Left ventricle myocardium superior (tissue), 1 donor: Measurements from ENCODE around the gene CXCL12. TPM values are rescaled to one million over a fixed set of nuclear protein-coding genes. Genes with fewer than 3 reads are reported as not detected.
A peak's percentile ranks its signal among the peaks of the same experiment; 100 is the strongest.

Experiments
- ATAC-seq: fragments of 200-7000 bp; cut with Tn5 transposase; one replicate; pipeline ENCODE4 v1.9.1; 2020; ENCODE audit warnings: mild to moderate bottlenecking, moderate library complexity
- DNase-seq: peaks from one replicate; pipeline ENCODE4 v3.0.0-alpha.2; 2020
- intact Hi-C: fragments of 100-400 bp; cut with micrococcal nuclease; formaldehyde crosslinking; loops from one replicate; pipeline ENCODE4 v1.11.0; 2022
- long read RNA-seq: library from polyadenylated mRNA; unstranded; transcript quantifications from one replicate; pipeline ENCODE4 v2.0.0, GENCODE V29; 2021
- total RNA-seq: library from RNA; stranded (reverse); fragmentation: NEBNext Ultra II Directional; extraction: Animal tissue kit (Norgen Biotek cat#: 25700); gene quantifications from one replicate; pipeline ENCODE4 v1.2.1, GENCODE V29; 2021
- donor health status: DM: no; HTN: yes; CAD: no; lungs with severe emphysema.

CXCL12 gene
- 136 TPM for total RNA-seq
- long read RNA-seq, transcript CXCL12-201 (3 exons, 1,857 nt): major isoform, 15 of 95 reads
- long read RNA-seq, transcript CXCL12-203 (4 exons, 3,532 nt): minor isoform, 5 of 95 reads
- long read RNA-seq, partial matches to known transcripts: 0 of 95 reads
- long read RNA-seq, other reads (novel, unspliced or antisense): 72 of 95 reads

DNA sequence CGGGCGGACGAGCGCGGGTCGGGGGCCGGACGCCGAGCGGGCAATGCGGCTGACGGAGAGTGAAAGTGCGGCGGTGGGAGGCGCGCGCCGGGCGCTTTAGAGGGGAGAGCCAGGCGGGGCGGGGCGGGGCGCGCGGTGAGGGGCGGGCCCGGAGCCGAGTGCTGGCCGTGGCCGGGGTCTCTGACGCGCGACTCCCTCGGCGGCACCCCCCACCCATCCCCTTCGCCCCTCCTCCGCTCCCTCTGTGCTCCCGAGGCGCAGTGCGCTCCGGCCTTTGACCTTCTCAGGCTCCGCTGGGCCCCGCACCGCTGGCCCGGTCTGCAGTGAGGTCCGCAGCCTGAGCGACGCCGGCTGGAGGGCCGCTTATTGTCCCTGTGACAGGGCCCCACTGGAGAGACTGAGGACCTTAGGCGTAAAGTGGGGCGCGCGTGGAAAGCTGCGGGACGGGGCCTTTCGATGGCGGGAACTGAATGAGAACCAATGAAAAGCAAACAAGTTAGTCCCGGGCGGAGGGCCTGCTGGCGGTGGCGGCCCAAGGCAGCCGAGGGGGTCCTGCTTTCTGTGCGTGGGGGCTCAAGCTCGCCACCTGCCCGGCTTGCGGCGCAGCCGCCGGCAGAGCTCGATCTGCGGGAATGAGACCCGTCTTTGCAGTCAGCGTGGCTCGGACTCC lies at the start of gene CXCL12:
Gene CXCL12, minus strand, starts transcription at position 72 of the 670 bp plus-strand sequence. CDS start 92 bp downstream, outside the sequence.
- intact Hi-C loops: loop anchor here (5.0 to 10.0 kb wide), 2 partner anchors 70 to 703 kb away; no protein-coding TSS in a partner anchor
- DNase-seq (peak; percentile 77), ATAC-seq (peak; percentile 73)

DNA sequence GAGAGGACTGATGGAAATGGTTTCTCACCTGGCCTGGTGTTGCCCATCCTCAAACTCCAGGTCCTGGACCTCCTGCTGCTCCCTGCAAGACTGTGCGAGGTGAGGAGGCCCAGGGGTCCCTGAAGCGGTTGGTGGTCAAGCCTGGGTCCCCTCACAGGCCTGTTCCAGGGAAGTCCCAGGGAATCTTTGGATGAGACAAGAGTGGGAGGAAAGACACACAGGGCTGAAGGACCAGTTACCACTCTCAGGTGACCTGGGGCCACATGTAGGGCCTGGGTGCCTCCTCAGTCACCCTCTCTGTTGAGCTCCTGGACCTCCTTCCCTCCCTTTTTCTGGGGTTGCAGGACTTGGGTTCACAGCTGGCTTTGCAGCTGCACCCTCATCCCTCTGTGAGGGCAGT lies 42.6 kb upstream of the CXCL12 start:
- ATAC-seq (no peak), DNase-seq (no peak)
- intact Hi-C loops: no loop called here

DNA sequence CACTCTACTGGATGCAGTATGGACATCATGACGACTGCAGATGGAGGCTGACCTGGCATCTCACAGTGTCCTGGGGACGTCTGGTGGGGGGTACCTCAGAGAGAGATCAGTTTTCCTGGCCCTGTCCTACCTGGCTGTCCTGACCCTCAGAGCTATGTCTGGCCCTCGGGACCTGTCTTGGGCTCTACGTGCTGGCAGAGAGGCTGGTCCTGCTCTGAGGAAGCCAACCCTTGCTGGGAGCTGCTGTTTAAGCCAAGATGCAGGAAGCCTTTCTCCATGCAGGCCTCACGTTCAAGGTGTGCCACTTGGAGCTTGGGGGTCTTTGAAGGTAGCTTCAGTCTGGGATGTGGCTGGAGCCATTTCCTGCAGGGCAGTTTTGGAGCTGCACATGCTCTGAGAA lies 42.1 kb upstream of the CXCL12 start:
- DNase-seq: no peak
- intact Hi-C loops: no loop called here
- no peak for ATAC-seq

DNA sequence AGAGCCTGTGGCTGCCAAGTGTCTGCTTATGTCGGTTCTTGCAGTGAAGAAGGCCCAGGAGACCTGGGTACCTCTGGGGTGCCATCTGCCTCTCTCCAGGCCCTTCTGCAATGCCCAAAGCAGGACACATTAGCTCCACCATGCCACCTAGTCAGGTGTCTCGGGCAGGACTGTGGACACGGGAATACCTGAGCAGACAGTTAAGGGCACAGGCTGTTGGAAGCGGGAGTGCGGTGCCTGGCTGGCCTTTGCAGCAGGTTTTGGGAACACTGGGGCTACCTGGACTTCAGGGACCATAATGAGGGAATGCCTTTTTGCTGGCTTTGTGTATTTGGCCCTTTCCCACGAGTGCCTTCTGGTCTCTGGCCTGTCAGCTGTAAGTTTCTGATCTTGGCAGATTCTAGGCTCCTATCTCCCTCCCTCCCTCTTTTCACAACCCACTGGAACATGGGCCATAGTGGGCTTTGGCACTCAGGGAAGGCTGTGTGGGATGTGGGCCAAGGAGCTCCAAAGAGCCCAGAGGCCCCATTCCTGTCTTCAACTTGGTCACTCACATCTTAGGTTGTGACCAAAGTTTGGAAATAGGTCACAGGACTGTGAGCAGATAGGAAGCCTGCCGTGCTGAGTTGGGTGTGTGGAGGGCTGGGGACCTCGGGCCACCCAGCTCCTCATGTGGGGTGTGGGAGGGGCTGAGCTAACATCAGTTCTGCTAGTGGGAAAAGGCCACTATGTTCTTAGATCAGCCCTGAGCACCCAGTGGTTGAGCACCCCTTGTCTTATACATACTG lies 41.5 kb upstream of the CXCL12 start:
- intact Hi-C loops: no loop called here
- DNase-seq (no peak), ATAC-seq (no peak)

DNA sequence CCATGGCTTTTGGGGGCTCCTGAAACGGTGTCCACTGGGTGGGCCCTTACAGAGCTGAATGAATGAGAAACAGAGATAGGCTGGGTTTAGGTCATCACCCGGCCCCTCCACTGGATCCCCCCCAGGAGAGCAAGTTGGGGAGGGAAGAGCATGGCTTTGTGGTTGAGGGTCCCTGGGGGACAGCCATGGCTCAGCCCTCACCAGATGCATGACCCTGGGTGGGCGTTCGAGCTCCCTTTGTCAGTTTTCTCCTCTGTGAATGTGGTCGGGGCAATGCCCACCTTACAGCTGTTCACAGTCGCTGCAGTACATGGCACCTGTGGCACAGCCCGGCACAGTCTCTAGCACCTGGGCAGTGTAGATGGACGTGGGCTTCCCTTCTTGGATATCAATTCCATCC lies 40.6 kb upstream of the CXCL12 start:
- ATAC-seq (no peak), DNase-seq (no peak)
- intact Hi-C loops: no loop called here

DNA sequence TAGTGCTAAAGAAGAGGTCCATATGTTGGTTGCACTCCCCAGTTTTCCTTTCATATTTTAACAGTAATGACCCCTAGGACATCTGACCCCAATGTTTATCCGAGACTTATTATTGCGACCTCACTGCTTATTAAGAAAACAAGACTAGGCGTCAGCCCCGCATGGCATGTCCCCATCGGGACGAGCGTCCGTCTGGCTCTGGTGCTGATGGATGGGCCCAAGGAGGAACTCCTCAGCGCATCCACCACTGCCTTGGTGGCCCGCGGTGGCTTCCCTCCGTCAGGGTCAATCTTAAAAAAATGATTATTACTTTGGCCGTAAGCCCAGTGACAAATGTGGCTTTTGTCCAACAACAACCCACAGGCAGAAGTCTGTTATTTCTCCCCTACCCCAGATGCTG lies 40.1 kb upstream of the CXCL12 start:
- ATAC-seq (no peak), DNase-seq (no peak)
- intact Hi-C loops: no loop called here

DNA sequence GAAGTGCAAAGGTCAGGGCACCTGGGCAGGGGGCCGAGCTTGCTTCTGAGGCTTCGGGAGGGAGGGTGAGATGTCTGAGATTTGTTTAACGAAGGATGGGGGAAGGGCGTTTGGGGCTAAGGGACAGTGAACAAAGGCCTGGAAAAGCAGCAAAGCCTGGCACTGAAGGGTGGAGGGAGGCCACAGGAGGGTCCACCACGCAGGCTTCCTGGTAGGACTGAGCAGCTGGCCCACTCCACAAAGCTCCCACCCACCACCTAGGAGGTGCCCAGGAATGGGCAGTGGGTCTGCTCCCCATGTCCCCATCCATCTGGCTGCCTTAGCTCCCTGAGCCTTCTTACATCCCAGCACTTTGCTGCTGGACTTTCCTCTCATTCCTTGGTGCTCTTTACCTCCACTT lies 39.4 kb upstream of the CXCL12 start:
- intact Hi-C loops: no loop called here
- ATAC-seq (no peak), DNase-seq (no peak)

DNA sequence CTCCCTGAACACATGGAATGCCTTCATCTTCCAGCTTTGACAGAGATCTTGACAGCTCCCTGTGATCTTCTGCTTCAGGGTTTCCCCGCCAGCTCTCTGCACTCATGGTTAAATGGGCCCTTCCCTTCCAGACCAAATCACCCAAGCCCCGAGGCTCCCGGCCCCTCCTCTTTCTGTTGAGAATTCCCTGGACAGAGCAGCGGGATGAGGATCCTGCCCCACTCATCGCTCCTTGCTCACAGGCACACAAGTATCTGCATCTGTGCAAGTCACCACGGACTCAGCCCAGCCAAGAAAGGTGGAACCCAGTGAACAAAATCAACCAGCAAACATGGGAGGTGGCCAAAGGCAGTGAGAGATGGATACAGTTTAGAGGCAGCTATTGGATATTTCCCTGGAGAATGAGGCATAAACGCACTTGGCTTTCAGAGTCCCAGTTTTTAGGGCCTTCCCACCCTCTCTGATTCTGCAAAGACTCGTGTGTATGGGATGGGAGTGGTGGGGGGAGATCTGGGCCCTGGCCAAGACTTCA lies 37.7 kb upstream of the CXCL12 start:
- ATAC-seq (peak; percentile 68), DNase-seq (no peak)
- intact Hi-C loops: no loop called here

DNA sequence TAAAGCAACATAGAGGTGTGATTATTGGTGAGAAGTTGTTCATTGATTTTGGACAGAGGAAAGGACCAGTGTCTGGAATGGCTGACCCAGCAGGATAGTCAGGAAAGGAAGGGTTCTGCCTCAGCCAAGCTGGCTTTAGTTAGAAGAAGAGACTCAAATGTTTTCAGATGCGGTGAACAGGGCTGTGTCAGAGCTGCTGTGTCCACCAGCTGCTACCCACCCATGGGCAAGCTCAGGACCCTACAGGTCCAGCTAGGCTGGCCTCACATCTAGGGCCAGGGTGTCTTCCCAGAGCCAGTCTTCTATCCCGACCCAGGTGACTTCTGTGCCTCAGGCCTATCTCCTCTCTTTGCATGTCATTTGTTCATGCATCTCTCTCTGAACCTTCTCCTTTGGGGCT lies 37.3 kb upstream of the CXCL12 start:
- intact Hi-C loops: no loop called here
- ATAC-seq (no peak), DNase-seq (no peak)

DNA sequence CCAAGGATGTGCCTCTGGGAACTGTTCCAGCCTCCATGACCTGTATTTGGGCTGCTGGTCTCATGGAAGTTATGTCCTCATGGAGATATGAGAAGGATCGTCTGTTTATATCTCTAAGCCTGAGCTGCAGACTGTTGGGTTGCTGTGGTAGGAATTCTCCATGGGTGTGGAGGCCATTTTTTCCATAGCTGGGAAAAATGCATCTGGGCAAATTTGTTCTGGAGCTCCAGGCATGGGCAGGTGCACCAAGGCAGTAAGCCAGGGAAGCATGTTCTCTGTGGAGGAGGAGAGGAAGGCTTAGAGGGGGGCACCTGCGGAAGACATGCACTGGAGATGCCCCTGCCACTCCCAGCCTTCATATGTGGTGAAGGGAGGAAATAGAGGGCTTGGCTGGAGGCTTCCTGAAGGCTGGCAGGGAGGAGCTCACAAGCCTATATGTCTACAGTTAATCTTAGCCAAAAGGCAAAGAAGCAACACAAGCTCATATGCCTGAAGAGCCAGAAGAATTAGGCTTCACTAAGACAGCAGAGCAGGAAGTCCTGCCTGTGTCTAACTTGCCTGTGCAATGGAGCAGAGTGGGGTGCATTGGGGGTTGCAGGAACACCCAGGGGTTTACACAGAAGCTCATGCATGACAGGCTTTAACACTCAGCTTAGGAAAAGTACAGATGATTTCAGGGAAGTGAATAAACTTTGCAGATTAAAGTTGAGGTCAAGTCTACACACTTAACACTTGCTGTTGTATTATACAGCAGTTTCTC lies 35.1 kb upstream of the CXCL12 start:
- DNase-seq: no peak
- no peak for ATAC-seq
- intact Hi-C loops: no loop called here

DNA sequence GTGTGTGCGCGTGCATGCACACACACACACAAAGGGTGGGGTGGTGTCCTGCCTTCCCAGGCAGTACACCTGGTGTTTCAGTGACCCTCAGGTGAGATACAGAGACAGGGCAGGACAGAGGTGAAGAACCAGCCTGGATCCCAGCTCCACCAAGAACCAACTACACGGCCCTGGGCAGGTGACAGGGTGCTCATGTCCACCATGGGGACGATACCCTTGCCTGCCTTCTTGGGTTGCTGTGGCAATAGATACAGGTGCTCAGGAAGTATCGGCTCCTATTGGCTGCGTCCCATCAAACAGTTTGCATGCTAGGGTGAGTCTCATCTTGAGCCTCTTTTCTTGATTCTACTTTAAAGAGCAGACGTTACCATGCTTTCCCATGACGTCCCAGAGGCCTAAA lies 33.7 kb upstream of the CXCL12 start:
- ATAC-seq (no peak), DNase-seq (no peak)
- intact Hi-C loops: no loop called here

DNA sequence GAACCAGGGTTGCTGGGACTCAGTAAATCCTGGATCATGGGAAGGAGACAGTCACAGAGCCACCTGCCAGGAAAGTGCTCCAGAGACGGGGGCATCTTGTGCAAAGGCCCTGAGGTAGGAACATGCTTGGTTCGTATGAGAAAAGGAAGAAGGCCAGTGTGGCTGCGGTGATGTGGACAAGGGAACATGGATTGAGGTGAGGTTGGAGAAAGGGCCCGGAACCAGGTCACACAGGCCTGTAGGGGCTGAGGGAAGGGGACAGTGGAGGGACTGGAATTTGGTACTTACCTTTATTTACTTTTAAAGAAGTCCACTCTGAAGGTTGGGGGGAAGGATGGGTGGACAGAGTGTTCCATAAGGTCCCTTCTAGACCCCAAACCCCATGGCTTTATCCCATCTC lies 32.9 kb upstream of the CXCL12 start:
- no peak for ATAC-seq
- no peak for DNase-seq
- intact Hi-C loops: no loop called here

DNA sequence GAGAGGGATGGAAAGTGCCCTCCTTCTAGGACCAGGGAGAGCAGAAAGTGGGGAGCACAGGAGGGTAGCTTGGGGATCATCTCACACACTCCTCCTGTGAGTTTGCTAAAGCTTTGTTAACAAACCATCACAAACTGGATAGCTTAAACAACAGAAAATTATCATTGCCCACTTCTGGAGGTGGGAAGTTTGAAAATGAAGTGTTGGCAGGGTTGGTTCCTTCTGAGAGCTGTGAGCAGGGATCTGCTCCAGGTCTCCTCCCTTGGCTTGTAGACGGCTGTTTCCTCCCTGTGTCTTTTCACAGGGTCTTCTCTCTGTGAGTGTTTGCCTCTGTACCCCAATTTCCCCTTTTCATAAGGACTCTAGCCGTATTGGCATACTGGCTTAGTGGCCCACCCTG lies 32.0 kb upstream of the CXCL12 start:
- intact Hi-C loops: no loop called here
- DNase-seq: no peak
- peak; percentile 57 for ATAC-seq

DNA sequence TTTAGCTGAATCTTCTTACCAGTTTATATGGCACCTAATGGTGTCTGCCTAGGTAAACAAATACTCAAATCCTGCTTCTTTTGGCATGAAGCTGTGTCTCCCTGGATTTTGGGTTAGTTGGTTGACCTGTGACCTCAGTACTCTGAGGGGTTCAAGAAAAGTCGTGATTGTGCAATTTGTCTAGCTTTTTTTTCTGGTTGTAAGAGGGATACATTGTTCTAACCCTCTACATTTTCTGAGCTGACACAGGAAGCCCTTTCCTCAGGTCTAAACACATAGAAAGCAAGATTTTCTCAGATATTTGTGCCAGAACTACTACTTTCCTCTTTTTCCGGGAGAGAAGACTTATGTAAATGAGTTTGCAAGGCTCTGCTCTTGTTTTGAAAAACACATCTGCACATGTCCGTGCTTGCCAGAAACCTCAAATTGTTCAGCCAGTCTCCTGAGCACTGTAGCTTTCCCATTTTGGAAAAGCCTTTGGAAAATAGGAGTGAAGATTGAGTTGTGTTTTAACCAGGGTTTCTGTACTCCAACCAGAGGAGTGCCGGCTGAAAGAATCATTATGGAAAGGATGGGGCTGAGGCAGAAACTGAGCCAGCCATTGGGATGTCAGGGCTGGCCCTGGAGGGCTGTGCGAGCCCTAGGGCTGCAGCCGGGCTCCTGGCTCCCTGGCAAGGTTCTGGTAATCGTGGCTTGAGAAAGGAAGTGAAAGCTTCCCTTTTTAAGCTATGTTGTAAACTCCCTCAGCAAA lies 31.3 kb upstream of the CXCL12 start:
- intact Hi-C loops: no loop called here
- DNase-seq: peak; percentile 50
- peak; percentile 85 for ATAC-seq

DNA sequence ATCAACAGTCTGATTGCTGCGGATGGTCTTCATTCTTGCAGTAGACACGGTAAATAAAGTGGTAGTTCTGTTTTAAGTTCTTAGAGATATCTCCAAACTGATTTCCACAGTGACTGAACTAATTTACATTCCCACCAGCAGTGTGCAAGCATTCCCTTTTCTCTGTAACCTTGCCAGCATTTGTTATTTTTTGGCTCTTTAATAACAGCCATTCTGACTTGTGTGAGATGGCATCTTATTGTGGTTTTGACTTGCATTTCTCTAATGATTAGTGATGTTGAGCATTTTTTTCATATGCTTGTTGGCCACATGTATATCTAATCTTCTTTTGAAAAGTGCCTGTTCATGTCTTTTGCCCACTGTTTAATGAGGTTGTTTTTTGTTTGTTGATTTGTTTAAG lies 30.2 kb upstream of the CXCL12 start:
- DNase-seq (no peak), ATAC-seq (no peak)
- intact Hi-C loops: no loop called here

DNA sequence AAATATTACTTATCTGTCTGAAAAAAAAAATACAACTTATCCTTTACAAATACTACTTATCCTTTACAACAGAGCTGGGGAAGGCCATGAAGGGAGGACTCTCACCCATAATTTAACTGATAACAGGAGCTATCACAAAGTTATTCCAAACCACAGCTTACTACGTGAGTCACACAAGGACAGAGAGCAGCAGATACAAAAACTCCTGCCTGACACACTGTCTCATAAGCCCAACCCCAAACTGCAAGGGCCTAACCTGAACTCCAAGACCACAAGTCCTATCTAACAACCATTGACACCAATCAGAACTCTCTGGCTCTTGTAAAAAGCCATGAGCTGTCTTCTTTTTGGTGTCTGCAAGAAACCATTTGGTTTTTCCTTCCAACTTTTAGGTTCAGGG lies 28.5 kb upstream of the CXCL12 start:
- intact Hi-C loops: no loop called here
- ATAC-seq: no peak
- no peak for DNase-seq

DNA sequence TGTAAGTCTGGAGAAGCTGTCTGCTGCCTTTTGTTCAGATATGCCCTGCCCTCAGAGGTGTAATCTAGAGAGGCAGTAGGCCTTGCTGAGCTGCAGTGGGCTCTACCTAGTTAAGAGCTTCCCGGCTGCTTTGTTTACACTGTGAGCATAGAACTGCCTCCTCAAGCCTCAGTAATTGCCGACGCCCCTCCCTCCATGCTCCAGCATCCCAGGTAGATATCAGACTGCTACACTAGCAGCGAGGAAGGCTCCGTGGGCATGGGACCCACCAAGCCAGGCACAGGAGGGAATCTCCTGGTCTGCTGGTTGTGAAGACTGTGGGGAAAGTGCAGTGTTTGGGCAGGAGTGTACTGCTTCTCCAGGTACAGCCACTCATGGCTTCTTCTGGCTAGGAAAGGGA lies 26.4 kb upstream of the CXCL12 start:
- ATAC-seq (no peak), DNase-seq (no peak)
- intact Hi-C loops: no loop called here

DNA sequence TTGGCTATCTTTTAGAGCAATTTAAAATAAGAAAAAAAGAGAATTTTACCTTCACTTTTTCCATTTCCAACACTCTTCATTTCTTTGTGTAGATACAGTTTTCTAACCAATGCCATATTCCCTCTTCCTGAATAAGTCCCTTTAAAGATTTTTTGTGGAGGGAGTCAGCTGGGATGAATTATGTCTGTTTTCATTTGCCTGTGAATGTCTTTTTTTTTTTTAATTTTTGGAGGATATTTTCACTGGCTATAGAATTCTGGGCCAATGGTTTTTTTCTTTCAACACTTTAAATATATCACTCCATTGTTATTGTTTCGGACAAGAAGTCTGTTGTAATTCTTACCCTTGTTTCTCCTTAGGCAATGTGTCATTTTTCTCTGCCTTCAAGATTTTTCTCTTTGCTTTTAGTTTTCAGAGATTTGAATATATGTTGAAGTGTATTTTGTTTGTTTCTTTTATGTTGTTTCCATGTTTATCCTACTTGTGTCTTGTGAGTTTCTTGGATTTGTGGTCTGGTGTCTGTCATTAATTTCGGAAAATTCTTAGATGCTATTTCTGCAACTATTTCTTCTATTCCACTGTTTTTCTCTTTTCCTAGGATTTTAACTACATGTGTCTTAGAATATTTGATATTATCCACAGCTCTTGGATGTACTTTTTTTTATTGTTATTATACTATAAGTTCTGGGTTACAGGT lies 20.0 kb upstream of the CXCL12 start:
- no peak for ATAC-seq
- intact Hi-C loops: no loop called here
- DNase-seq: no peak
